ENCODE data around the gene MAP3K20. TPM values are rescaled to one million over a fixed set of nuclear protein-coding genes. Genes with fewer than 3 reads are reported as not detected.
"Not testable (repeated sequence)": the region's sequence is repeated elsewhere in the genome, so short reads cannot be mapped to it uniquely, and the experiment has no call there.

The MAP3K20 gene
- polyA plus RNA-seq, 3 donors: 6.5 to 39.3 (median 26.4) TPM

GRCh38 chr2:173106959-173107628 lies 31.4 kb downstream of the MAP3K20 start:
- H3K27ac ChIP-seq (ENCODE audit: low read depth, low read length): no peak overlapping the region
- WGBS, 3 donors: 96 to 98% (median 97%) methylated on average over 8 of the region's 8 CpGs

- 93 to 95% (median 94%) methylated on average over 6 of the region's 6 CpGs for WGBS, 3 donors
- H3K27ac ChIP-seq (ENCODE audit: low read depth, low read length): no peak overlapping the region
Observed at GRCh38 chr2:173107629-173108022, 32.0 kb downstream of the MAP3K20 start.

GRCh38 chr2:173109253-173110188 lies 33.9 kb downstream of the MAP3K20 start:
- WGBS, 3 donors: 68 to 71% (median 68%) methylated on average over 6 of the region's 6 CpGs

GRCh38 chr2:173117678-173118077 lies 42.0 kb downstream of the MAP3K20 start:
- no peak overlapping the region for H3K27ac ChIP-seq (ENCODE audit: low read depth, low read length)

More at GRCh38 chr2:173109253-173110188, 33.9 kb downstream of the MAP3K20 start:
- no peak overlapping the region for H3K27ac ChIP-seq (ENCODE audit: low read depth, low read length)

GRCh38 chr2:173118395-173118794 lies 42.7 kb downstream of the MAP3K20 start:
- no peak overlapping the region for H3K27ac ChIP-seq (ENCODE audit: low read depth, low read length)
- 95 to 100% (median 98%) methylated on average over 1 of the region's 1 CpG for WGBS, 3 donors

GRCh38 chr2:173119069-173119807 lies 43.6 kb downstream of the MAP3K20 start:
- no peak overlapping the region for H3K27ac ChIP-seq (ENCODE audit: low read depth, low read length)
- 53 to 70% (median 53%) methylated on average over 5 of the region's 5 CpGs for WGBS, 3 donors

GRCh38 chr2:173119944-173120343 lies 44.3 kb downstream of the MAP3K20 start:
- 71 to 89% (median 72%) methylated on average over 2 of the region's 2 CpGs for WGBS, 3 donors
- H3K27ac ChIP-seq (ENCODE audit: low read depth, low read length): no peak overlapping the region

GRCh38 chr2:173122936-173123335 lies 47.3 kb downstream of the MAP3K20 start:
- WGBS, 3 donors: 97 to 100% (median 100%) methylated on average over 1 of the region's 1 CpG
- no peak overlapping the region for H3K27ac ChIP-seq (ENCODE audit: low read depth, low read length)

- no peak overlapping the region for H3K27ac ChIP-seq (ENCODE audit: low read depth, low read length)
- WGBS, 3 donors: 75 to 91% (median 85%) methylated on average over 3 of the region's 3 CpGs
Observed at GRCh38 chr2:173124441-173124840, 48.8 kb downstream of the MAP3K20 start.

- H3K27ac ChIP-seq (ENCODE audit: low read depth, low read length): no peak overlapping the region
- 50 to 76% (median 51%) methylated on average over 1 of the region's 1 CpG for WGBS, 3 donors
Observed at GRCh38 chr2:173126819-173127218, 51.2 kb downstream of the MAP3K20 start.

GRCh38 chr2:173128132-173128531 lies 52.5 kb downstream of the MAP3K20 start:
- 98 to 100% (median 98%) methylated on average over 5 of the region's 5 CpGs for WGBS, 3 donors
- H3K27ac ChIP-seq (ENCODE audit: low read depth, low read length): not testable (repeated sequence)

- no peak overlapping the region for H3K27ac ChIP-seq (ENCODE audit: low read depth, low read length)
- 48 to 68% (median 61%) methylated on average over 6 of the region's 6 CpGs for WGBS, 3 donors
Observed at GRCh38 chr2:173130496-173131465, 55.1 kb downstream of the MAP3K20 start.

- 82 to 100% (median 97%) methylated on average over 1 of the region's 1 CpG for WGBS, 3 donors
- no peak overlapping the region for H3K27ac ChIP-seq (ENCODE audit: low read depth, low read length)
Observed at GRCh38 chr2:173132531-173132930, 56.9 kb downstream of the MAP3K20 start.

- 62 to 81% (median 66%) methylated on average over 4 of the region's 4 CpGs for WGBS, 3 donors
- H3K27ac ChIP-seq (ENCODE audit: low read depth, low read length): no peak overlapping the region
Observed at GRCh38 chr2:173134703-173135102, 59.1 kb downstream of the MAP3K20 start.

GRCh38 chr2:173136067-173136466 lies 60.4 kb downstream of the MAP3K20 start:
- H3K27ac ChIP-seq (ENCODE audit: low read depth, low read length): no peak overlapping the region
- WGBS, 3 donors: 58 to 76% (median 58%) methylated on average over 2 of the region's 2 CpGs

- no peak overlapping the region for H3K27ac ChIP-seq (ENCODE audit: low read depth, low read length)
- 61 to 84% (median 68%) methylated on average over 2 of the region's 2 CpGs for WGBS, 3 donors
Observed at GRCh38 chr2:173136599-173136998, 61.0 kb downstream of the MAP3K20 start.

- no peak overlapping the region for H3K27ac ChIP-seq (ENCODE audit: low read depth, low read length)
- 75 to 88% (median 80%) methylated on average over 3 of the region's 3 CpGs for WGBS, 3 donors
Observed at GRCh38 chr2:173137610-173138009, 62.0 kb downstream of the MAP3K20 start.

GRCh38 chr2:173138962-173139361 lies 63.3 kb downstream of the MAP3K20 start:
- 88 to 94% (median 89%) methylated on average over 3 of the region's 3 CpGs for WGBS, 3 donors
- no peak overlapping the region for H3K27ac ChIP-seq (ENCODE audit: low read depth, low read length)
